HL-60 (cell line): ENCODE measurements around the gene IMMP2L.

ENCODE experiments used
- DNase-seq, 2 experiments: peaks; one replicate each; pipeline ENCODE4 v3.0.0-alpha.2; 2010 to 2020; ENCODE audit warnings: low read depth in 1 of 2, low spot score in 1 of 2
- H3K27ac ChIP-seq: fragments of 250-450 bp; sonication (Bioruptor Pico); replicated peaks from 2 replicates; pipeline ENCODE4 v1.5.1; 2020; ENCODE audit warnings: mild to moderate bottlenecking, moderate library complexity
- H3K27me3 ChIP-seq: fragments of 250-450 bp; sonication (Bioruptor Pico); 2 replicates; pipeline ENCODE4 v1.5.1; 2021; ENCODE audit warnings: mild to moderate bottlenecking, moderate library complexity; ENCODE audit not compliant: insufficient read depth, poor library complexity, severe bottlenecking
- H3K4me3 ChIP-seq: replicated peaks from 2 replicates; pipeline ENCODE4 v1.5.1; 2011; ENCODE audit warnings: mild to moderate bottlenecking, control low read depth, low read length; ENCODE audit not compliant: insufficient read depth
- CTCF ChIP-seq: IDR thresholded peaks from one replicate; pipeline ENCODE4 v1.5.1; 2011; ENCODE audit warnings: low read length, control low read depth, inconsistent platforms; ENCODE audit not compliant: insufficient read depth
- GABPA ChIP-seq: IDR thresholded peaks from 2 replicates; pipeline ENCODE4 v1.6.1; 2012; ENCODE audit warnings: low read depth
- POLR2AphosphoS5 ChIP-seq: IDR thresholded peaks from 2 replicates; pipeline ENCODE4 v1.6.1; 2012; ENCODE audit warnings: low read depth
- REST ChIP-seq: IDR thresholded peaks from 2 replicates; pipeline ENCODE4 v1.6.1; 2012; ENCODE audit warnings: low read depth; ENCODE audit not compliant: insufficient replicate concordance
- SPI1 ChIP-seq: IDR thresholded peaks from 2 replicates; pipeline ENCODE4 v1.6.1; 2012; ENCODE audit warnings: low read depth, mild to moderate bottlenecking, borderline replicate concordance

IMMP2L gene

GRCh38 chr7:111528331-111528730 lies 34.0 kb downstream of the IMMP2L start:
- Histone ChIP-seq H3K4me3 (no peak overlapping the region), H3K27ac (no peak overlapping the region)

GRCh38 chr7:111527545-111527944 lies 34.7 kb downstream of the IMMP2L start:
- Histone ChIP-seq H3K27me3 (no peaks in the 10 kb centered on the region), H3K4me3 (no peak overlapping the region), H3K27ac (no peak overlapping the region)
- no peak for DNase-seq
- TF ChIP-seq CTCF (no peak), POLR2AphosphoS5 (no peak), REST (no peak), SPI1 (no peak), GABPA (no peak)

More at GRCh38 chr7:111528331-111528730, 34.0 kb downstream of the IMMP2L start:
- H3K27me3 ChIP-seq: no peaks in the 10 kb centered on the region
- DNase-seq: no peak
- no peak for TF ChIP-seq REST
- no peak for TF ChIP-seq POLR2AphosphoS5
- TF ChIP-seq CTCF: no peak
- no peak for TF ChIP-seq GABPA
- no peak for TF ChIP-seq SPI1

- Histone ChIP-seq H3K4me3 (no peak overlapping the region), H3K27ac (no peak overlapping the region), H3K27me3 (no peaks in the 10 kb centered on the region)
- no peak for DNase-seq
- TF ChIP-seq SPI1 (no peak), GABPA (no peak), CTCF (no peak), POLR2AphosphoS5 (no peak), REST (no peak)
Measured at GRCh38 chr7:111525100-111525499, 37.2 kb downstream of the IMMP2L start.
